ENCODE results near the gene LFNG.

The LFNG gene

DNA sequence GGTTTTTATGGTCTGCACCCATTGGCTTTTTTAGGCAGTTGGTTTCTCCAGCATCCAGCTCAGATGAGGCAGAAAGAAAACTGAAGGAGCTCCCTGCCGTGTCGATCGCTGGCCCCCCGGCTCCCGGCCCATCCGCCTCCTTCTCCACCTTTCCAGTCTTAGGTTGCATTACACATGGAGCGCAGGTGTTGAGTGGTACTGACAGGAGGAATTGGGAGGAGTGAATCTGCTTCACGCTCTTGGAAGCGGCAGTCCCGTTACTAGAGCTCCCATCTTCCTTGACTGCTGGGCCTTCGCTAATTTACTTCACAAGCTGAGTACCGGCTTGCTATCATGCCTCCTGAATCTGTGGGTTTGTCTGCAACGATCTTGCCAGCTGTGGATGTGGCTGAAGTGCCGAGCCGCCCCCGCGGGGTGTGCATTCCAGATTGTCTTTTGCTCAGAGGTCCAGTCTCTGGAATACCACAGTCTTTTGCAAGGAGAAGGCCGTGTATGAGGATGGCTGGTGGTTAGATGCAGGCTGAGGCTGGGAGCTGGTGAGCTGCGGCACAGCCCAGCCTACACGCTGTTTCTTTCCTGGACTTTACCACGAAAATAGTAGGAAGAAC, 56.3 kb downstream of the LFNG start:
- DNase-seq = no peak

DNA sequence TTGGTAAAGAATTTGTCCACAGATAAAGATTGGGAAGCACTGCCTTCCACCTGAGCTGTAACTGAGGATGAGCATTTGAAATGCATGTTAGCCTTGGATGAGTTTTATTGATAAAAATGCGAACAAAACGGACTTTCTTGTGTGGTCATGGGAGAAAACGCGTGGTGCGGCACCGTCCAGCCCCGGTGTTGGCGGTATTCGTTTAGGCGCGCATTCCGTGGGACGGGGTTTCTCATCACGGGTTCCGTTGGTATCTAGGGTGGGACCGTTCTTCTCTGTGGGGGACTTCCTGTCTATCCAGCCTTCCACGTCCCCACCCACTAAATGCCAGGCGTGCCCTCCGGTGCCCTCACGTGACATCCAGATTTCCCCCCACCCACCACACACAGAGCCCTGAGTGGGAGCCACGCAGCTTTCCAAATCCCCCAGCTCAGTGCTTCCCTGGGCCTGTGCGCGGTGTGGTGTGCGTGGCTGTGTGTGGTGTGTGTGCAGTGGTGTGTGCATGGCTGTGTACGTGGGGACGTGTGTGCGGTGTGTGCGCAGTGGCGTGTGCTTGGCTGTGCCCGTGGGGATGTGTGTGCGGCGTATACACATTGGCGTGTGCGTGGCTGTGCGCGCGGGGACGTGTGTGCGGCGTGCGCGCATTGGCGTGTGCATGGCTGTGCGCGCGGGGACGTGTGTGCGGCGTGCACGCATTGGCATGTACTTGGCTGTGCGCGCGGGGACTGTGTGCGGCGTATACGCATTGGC, 57.3 kb downstream of the LFNG start:
- no peak for DNase-seq

Data from Kasumi-1 (cell line).